HG02943 (cell line): Measurements from ENCODE around the gene PCSK6.

Experiments used
- ATAC-seq: cut with Tn5 transposase; IDR thresholded peaks from one replicate; pipeline ENCODE4 v1.9.1; 2021; ENCODE audit warnings: mild to moderate bottlenecking, low read depth, moderate library complexity; ENCODE audit not compliant: unreplicated experiment

Gene PCSK6

GRCh38 chr15:101500865-101501551 lies 11.5 kb upstream of the PCSK6 start:
- no peak for ATAC-seq

GRCh38 chr15:101499863-101500713 lies 10.6 kb upstream of the PCSK6 start:
- peak; percentile 79 for ATAC-seq

- no peak for ATAC-seq
Measured at GRCh38 chr15:101498717-101499480, 9.4 kb upstream of the PCSK6 start.

- no peak for ATAC-seq
Measured at GRCh38 chr15:101498076-101498716, 8.7 kb upstream of the PCSK6 start.

- no peak for ATAC-seq
Measured at GRCh38 chr15:101497484-101498034, 8.1 kb upstream of the PCSK6 start.

GRCh38 chr15:101497017-101497416 lies 7.5 kb upstream of the PCSK6 start:
- ATAC-seq: no peak

- ATAC-seq: no peak
Measured at GRCh38 chr15:101496198-101496986, 6.9 kb upstream of the PCSK6 start.

GRCh38 chr15:101495334-101496197 lies 6.1 kb upstream of the PCSK6 start:
- ATAC-seq: no peak

GRCh38 chr15:101494251-101494796 lies 4.8 kb upstream of the PCSK6 start:
- no peak for ATAC-seq

- ATAC-seq: no peak
Measured at GRCh38 chr15:101492766-101493692, 3.5 kb upstream of the PCSK6 start.

- ATAC-seq: no peak
Measured at GRCh38 chr15:101491734-101492640, 2.5 kb upstream of the PCSK6 start.

- ATAC-seq: no peak
Measured at GRCh38 chr15:101490922-101491733, 1.6 kb upstream of the PCSK6 start.

- no peak for ATAC-seq
Measured at GRCh38 chr15:101490408-101490891, 943 bp upstream of the PCSK6 start.

GRCh38 chr15:101489237-101489598 lies 289 bp downstream of the PCSK6 start:
- ATAC-seq: no peak
